GM21528 (cell line): ENCODE data around the gene PRR23E.

ENCODE experiments used
- ATAC-seq: cut with Tn5 transposase; IDR thresholded peaks from one replicate; pipeline ENCODE4 v1.9.1; 2021; ENCODE audit warnings: mild to moderate bottlenecking, moderate library complexity; ENCODE audit not compliant: unreplicated experiment, low FRiP score

The PRR23E gene

DNA sequence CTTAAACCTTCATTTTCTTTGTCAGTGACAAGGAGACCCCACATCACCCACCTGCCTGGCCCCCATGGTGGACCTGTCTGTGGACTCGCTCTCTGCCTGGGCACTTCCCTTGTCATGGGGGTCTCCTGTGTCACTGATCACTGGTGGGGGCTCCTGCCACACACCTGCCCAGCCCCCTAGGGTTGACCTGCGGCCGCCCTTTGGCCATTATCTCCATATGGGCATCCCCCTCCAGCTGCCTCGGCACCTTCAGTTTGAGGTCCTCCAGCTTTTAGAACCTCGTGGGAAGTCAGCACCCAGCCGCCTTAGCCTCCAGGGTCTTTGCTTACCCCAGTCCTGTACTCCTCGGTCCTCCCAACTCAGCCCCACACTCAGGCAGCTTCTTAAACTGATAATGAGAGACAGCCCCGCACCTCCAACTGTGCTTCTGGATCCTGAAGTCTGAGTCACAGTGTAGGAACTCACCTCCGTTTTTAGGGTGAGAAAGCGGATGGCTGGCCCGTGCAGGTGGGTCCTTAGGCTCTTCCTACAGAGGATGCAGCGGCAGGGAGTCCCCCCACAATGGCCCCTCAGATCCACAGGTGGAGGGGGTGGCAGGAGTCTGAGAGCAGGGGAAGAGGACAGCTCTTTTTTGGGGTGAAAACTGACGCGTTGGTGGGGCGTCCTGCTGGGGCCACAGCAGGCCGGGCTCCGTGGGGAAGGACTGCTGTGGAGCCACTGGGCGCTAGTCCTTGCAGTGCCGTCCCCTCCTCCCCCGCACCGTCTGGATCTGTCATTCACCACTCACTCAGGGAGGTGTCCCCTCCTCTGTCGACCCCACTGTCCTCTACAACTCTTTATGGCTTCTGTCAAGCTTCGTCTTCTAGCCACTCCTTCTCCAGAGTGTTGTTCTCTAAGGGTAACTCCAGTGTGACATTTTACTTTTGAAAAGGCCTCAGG, 8.7 kb upstream of the PRR23E start:
- no peak for ATAC-seq

DNA sequence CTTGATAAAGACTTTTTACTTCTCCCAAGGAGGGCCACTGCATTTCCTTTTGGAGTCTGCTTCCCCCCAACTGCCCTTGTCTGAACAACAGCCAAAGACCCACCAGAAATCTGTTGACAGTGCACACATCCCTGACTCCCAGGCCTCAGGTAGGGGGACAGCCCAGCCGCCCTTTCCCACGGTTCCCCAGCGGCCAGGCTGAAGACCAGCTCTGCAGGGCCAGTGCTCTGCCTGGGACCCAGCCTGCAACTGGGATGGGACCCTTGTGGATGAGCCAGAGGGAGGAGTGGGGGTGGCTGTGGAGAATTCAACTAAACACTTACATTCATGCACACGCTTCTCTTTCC, 8.1 kb upstream of the PRR23E start:
- no peak for ATAC-seq

DNA sequence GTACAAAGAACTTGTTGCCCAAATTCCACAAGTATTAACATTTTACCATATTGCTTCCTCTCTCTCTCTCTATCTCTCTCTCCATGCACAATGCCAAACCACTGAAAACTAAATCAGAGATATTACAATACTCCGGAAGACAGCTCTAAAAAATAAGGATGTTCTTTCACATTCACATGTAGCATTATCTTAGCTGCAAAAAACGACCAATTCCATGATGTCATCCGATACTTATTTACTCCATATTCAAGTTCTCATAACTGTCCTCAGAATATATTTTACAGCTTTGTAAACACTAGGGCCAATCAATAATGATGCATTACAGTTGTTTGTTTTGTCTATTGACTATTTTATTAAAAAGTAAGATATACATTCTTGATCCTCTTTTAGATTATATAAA, 7.7 kb upstream of the PRR23E start:
- no peak for ATAC-seq

DNA sequence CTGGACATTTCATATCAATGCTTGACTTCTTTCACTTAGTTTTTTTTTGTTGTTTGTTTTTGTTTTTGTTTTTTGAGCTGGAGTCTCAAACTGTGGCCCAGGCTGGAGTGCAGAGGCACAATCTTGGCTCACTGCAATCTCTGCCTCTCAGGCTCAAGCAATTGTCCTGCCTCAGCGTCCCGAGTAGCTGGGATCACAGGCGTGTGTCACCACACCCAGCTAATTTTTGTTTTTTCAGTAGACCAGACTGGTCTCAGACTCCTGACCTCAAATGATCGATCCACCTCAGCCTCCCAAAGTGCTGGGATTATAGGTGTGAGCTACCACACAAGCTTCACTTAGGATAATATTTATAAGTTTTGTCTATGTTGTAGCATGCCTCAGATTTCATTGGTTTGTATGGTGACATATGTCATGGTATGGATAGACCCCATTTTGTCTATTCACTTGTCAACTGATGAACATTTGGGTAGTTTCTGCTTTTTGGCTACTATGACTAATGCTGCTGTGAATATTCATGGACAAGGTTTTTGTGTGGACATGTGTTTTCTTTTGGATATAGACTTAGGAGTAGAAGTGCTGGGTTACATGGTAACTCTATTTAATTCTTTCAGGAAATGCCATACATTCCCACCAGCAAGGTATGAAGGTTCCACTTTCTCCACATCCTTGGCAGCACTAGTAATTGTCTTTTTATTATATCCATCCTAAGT, 6.8 kb upstream of the PRR23E start:
- no peak for ATAC-seq

DNA sequence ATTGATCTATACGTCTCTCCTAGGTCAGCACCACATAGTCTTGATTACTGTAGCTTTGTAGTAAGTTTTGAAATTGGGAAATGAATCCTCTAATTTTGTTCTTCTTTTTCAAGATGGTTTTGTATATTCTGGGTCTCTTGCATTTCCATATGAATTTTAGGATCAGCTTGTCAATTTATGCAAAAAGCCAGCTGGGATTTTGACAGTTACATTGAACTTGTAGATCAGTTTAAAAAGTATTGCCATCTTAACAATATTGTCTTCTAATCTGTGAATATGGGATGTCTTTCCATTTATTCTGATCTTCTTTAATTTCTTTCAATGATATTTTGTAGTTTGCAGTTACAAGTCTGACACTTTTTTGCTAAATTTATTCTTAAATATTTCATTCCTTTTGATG, 5.6 kb upstream of the PRR23E start:
- no peak for ATAC-seq

DNA sequence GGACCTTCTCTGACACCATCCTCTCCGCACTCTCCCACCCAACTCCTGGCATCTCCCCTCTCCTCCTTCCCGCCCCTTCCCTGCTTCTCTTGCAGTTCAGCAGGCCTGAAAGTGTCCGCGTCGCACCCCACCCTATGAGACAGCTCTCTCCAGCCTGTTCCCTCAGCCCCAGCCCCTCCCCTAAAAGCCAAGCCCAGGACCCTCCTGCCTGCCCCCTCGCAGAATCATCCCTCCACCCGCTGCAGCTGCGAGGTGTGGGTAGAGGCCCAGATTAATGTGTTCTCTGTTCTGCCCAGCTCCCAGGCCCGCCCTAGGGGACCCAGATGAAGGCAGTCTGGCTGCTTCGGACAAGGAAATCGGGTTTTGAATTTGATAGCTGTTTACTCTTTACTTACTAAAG, 410 bp downstream of the PRR23E start:
- no peak for ATAC-seq

DNA sequence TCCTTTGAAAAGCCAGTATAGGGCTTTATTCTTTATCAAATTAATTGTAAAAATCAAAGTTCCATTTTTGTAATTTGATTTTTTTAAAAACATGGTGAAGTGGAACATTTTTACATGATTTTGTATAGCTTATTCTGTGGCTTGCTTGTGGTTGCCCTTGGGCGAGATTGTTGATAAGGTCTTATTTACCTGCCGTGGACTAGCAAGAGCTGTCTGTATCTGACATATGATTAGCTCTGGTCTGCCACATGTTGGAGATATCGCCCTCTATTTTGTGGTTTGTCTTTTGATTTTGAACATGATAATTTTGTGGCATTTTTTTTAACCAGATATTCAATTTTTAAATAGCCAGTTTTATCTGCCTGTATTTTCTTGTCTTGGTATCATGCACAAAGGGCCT, 844 bp downstream of the PRR23E start:
- no peak for ATAC-seq

DNA sequence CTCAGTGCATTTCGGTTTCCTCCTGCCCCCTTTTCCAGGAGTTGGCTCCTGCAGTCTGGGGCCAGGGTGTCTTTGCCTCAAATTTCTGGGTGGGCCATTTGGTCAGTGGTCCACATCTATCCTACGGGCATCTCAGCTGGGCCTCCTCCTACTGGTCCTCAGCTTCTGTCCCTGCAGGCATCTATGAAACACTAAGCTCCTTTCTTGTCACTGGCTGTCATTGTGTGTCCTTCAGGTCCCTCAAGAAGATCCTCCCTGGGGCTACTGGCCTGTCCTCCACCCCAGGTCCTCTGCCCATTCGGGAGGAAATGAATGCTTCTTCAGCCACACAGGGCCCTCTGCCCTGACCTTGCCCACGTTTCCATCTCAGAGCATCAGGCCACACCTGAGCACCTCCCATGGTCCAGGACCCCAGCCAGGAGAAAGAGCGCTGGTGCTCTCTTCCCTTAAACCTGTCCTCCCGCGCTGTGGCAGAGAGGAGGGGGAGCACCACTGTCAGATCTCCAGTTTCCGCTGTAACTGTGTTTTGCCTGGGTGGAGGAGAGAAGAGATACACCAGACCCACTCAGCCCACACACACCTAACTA, 1.8 kb downstream of the PRR23E start:
- ATAC-seq, result no peak

DNA sequence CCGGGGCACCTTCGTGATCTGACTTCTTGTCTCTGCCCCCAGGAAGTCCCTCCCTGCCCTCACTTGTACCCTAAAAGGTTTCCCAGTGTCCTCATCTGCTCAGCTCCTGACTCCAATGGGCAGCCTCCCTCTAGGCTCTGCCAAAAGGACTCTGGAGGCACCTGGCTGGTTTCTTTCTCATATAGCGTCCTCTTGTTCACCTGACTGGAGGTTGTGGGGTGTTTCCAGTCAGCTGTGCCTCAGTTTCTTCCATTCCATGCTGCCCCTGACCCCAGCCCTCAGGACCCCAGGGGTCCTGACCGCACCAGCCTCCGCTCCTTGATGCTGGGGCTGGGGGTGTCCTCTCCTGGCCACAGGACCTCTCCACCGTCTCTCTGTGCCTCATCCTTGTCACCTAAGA, 2.5 kb downstream of the PRR23E start:
- no peak for ATAC-seq

DNA sequence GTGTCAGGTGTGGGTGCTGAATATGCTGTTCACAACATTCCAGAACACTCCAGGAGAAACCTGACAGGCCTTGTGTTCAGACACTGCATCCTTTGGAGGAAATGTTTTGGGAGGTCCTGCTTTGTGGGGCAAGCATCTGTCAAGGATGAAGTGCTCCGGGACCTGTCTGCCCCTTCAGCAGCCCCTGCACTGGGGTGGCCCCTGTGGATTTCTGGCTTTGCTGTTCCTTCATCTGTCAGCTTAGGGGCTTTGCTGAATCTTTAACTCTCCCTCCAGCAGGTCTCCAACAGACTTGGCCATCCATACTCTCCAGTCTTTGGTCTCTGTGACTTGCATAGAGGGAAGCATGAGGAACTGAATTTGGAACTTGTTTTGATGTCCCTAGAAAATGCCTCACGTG, 3.1 kb downstream of the PRR23E start:
- no peak for ATAC-seq

DNA sequence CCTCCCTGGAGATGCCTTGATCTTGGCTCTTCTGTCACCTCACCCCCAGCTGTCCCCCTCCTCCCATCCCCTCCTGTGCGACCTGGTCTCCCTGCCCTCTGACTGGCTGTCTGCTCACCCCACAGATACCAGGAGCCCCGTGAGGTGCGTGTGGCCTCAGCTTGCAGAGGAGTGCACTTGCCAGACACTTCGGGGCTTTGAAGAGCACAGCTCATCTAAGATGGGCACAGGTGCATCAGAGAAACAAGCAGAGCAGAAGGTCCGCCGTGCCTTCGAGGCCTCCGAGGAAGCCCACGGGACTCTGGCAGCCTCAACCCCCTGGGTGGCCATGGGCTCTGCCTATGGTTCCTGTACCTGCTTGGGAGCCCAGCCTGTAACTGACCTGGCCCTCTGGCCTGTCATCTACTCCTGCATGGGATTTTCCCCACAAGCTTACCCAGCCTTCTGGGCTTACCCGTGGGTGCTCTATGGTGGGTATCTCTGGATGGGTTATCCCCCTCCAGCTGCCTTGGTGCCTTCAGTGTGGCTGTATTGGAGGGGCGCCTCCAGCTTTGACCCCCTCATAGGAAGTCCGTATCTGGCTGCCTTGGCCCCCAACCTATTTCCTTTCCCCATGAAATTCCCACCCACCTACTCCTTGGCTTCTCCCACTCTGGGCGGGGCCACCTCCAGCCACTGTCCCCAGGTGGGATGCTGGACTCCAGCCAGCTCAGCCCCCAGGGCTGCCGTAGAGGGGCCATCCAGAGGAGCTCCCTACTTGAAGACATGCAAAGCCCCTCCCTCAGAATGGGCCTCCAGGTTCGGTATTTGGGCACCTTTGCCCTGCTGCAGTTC, 3.8 kb downstream of the PRR23E start:
- no peak for ATAC-seq

DNA sequence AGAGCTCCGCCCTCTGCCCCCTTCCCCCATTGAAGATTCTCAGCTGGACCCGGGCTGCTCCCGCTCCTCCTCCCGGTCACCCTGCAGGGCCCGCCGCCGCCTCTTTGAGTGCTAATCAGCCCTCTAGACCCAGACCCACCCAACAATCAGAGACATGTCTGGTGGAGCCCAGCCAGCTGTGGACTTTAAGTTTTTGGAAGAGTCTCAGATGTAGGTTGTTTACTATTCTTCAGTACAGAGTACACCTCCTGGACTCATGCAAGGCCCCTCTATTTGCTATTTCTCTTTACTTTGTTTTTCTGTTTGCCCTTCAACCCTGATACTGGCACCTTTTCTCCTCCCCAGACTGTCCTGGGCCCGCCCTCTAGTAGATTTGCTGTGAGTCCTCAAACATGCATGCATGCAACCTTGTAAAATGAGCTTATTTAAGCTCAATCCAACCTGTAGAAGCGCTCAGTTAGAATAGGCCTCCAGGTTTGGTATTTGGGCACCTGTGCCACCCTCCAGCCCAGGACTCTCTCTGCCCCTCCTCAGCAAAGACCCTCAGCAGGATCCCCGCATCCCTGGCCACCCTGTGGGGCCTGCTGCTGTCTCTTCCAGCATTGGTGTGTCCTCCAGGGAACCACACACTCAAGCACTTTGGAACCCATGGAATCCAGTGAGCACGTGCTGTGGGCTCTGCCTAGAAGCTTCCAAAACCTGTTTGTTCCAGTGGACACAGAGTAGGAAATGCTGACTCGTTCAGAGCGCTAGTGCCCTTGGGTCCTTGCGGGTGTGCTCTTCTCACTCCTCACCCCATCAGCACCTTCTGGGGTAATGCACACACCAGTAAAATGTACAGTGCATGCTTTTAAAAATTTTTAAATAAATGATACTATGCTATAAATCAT, 4.6 kb downstream of the PRR23E start:
- no peak for ATAC-seq

DNA sequence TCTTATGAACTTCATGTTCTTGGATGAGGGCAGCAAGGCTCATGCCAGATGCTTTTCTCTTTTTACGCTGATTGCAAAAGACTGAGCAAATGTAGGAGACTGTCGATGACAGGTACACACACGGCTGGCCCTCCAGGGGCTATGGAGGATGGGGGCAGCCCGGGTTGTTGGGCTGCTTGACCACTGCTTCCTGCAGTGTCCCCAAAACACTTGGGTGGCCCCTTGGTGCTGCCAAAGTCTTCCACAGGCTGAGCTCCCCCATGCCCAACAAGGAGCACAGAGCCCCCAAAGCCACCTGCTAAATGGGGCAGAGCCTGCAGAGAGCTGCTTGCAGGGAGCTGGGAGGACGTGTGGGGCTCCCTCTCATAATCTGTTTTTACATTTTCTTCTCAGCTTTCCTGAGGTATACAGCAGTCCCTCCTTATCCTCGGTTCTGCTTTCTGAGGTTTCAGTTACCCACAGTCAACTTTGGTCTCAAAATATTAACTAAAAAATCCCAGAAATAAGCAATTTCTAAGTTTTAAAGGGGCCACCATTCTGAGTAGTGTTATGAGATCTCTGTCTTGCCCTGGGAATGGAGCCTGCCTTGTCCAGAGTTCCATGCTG, 7.3 kb downstream of the PRR23E start:
- ATAC-seq, result no peak

DNA sequence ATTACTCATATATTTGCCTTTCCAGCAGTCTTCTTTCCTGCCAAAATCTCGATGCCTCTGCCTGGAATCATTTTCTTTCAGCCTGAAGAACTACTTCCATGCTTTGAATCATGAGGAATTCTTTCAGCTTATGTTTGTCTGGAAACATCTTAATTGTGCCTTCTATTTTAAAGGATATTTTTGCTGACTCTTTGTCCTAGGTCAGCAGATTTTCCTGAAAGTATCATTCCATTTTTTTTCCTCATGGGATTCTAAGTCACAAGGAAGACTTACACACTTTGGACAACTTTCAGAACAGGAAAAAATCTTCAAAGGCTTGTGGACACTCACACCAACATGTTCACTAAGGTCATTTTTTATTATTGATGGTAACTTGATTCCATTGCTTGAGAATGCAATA, 10.1 kb downstream of the PRR23E start:
- no peak for ATAC-seq

DNA sequence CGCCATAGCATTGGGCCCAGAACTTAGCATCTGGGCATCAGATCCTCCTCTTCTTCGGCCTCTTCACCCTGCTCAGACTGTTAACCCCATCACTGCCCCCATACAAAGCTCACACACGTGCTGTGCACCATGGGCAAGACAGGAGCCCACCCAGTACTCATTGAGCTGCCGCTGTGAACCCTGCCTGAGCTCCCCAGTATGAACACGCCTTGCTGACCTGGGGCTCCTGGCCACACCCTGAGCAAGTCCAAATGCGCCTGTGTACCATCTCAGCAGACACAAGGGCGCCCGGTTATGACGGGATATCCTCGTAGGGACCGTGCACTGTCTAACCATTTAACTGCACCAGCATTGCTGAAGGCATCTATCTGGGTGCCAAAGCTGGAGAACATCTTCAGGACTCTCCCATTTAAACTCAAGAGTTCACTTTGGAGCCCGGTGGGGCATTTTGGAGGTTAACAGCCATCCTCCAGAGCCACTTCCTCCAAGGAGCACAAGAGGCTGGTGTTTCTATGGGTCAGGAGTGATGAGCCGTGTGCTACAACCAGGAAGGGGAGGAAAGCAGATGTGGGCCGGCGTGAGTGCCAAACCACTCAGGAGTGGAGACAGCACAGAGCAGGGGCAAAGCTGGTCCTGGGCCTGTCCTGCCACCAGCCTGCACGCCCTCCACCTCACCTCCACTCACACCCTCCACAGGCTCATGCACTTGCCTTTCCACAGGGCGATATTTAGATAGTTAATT, 12.1 kb downstream of the PRR23E start:
- no peak for ATAC-seq

DNA sequence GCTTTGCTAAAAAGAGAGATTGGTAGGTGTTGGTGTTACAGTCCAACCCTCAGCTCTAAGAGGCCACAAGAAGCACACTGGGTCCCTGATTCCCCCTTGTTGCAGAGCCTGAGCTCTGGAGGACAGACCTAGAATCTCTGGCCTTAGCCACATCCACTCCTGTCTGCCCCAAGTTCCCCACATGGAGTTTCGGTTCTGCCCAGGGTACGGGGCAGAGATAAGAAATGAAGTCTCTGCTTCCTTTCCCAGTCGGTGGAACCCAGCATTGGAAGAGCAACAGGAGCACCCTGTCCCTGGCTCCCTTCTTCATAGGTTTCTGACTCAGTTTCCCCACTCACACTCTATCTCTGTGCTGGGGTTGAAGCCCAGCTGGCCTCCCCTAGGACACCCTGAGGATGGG, 13.2 kb downstream of the PRR23E start:
- no peak for ATAC-seq

DNA sequence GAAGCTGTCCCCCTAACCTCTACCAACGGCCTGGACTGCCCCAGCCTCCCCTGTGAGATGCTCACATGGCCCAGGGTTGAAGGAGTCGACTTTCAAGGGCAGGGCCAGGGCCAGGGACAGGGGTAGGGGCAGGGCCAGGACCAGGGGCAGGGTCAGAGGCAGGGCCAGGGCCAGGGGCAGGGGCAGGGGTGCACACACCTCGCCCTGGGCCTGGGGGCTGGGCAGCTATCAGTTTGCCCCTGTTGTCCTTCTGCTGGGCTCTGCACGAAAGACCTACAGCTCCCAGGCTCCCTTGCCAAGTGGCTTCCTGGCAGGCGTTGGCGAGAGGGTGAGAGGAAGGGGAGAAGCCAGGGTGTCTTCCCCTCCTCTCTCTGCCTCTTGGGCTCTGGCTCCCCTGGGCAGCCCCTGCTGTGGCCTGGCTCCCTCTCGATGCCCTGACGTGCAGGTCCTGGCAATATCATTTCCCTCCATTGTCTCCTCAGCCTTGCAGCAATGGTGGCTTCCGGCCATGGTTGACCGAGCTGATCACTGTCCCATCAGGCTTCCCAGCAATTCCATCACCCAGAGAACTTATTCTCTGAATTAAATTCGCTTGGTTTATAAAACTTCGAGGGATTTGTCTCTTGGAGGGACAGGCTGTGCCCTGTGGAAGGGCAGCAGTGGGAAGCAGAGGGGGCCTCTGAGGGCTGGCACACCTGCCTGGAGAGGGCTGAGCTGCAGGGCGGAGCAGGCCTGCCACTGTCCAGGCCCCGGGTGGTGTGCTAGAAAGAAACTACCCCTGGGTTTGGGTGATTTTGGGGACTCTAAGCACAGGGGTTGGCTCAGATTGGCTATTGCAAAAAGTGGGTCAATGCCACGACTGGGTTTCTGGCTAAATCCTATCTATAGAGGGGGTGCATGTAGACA, 13.9 kb downstream of the PRR23E start:
- no peak for ATAC-seq
